ENCODE measurements around the gene EXOC1.

DNA sequence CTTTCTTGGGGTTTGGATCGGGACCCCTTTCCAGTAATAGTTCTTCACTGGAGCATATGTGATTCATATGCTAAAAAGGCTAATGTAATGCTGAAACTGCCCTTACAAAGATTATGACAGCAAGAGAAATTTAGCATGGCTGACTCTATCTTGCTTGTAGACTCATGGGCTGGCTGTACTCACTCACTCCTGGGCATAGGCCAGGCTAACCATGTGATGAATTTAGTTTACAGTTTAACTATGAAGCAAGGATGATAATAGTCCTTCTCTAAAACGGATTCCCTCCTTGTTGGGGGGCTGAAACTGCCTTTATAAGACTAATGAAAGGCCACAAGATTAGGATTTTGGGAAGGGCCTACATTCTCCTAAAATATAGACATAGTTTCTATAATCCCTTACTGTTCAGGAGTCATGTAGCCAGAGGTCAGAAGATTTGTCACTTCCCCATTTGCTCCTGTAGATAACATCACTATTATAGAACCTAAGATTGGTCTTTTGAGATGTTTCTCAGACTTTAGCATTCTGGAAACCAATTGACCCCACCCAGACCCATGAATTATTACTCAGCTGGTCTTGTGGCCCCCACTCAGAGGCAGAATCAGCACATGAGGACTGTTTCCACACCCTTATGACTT, 74.5 kb downstream of the EXOC1 start:
- TF ChIP-seq, protein P1, sequence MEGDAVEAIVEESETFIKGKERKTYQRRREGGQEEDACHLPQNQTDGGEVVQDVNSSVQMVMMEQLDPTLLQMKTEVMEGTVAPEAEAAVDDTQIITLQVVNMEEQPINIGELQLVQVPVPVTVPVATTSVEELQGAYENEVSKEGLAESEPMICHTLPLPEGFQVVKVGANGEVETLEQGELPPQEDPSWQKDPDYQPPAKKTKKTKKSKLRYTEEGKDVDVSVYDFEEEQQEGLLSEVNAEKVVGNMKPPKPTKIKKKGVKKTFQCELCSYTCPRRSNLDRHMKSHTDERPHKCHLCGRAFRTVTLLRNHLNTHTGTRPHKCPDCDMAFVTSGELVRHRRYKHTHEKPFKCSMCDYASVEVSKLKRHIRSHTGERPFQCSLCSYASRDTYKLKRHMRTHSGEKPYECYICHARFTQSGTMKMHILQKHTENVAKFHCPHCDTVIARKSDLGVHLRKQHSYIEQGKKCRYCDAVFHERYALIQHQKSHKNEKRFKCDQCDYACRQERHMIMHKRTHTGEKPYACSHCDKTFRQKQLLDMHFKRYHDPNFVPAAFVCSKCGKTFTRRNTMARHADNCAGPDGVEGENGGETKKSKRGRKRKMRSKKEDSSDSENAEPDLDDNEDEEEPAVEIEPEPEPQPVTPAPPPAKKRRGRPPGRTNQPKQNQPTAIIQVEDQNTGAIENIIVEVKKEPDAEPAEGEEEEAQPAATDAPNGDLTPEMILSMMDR (IDR thresholded peaks at IDR 0.05): no peak
- no peak for TF ChIP-seq POLR2A (IDR thresholded peaks at IDR 0.05)
